ENCODE data around the gene CEP57L1.
A peak's percentile ranks its signal among the peaks of the same experiment; 100 is the strongest.

CEP57L1 gene

DNA sequence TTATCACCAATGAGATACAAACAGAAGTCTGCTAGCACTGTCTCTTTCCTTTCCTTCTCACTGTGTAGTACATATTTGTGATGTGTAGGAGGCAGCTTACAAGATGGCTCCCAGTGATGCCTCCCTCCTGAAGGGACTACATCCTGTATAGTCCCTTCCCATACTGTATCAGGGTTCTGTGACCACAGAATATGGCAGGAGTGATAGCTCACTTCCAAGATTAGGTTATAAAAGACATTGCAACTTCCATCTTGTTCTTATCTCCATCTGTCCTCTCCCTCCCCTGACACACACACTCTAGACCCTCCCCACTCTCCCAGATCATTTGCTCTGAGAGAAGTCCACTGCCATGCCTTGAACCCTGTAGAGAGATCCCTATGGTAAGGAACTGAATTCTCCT lies 38.6 kb upstream of the CEP57L1 start:
- TF ChIP-seq, protein P1, sequence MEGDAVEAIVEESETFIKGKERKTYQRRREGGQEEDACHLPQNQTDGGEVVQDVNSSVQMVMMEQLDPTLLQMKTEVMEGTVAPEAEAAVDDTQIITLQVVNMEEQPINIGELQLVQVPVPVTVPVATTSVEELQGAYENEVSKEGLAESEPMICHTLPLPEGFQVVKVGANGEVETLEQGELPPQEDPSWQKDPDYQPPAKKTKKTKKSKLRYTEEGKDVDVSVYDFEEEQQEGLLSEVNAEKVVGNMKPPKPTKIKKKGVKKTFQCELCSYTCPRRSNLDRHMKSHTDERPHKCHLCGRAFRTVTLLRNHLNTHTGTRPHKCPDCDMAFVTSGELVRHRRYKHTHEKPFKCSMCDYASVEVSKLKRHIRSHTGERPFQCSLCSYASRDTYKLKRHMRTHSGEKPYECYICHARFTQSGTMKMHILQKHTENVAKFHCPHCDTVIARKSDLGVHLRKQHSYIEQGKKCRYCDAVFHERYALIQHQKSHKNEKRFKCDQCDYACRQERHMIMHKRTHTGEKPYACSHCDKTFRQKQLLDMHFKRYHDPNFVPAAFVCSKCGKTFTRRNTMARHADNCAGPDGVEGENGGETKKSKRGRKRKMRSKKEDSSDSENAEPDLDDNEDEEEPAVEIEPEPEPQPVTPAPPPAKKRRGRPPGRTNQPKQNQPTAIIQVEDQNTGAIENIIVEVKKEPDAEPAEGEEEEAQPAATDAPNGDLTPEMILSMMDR (IDR thresholded peaks at IDR 0.05; ENCODE audit: low read depth, low read length) = no peak
- TF ChIP-seq POLR2A (IDR thresholded peaks at IDR 0.05; ENCODE audit: extremely low read depth, insufficient read length) (no peak), MYC (IDR thresholded peaks at IDR 0.05; ENCODE audit: low read depth, low read length) (no peak)
- TF ChIP-seq, protein P2, sequence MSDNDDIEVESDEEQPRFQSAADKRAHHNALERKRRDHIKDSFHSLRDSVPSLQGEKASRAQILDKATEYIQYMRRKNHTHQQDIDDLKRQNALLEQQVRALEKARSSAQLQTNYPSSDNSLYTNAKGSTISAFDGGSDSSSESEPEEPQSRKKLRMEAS (IDR thresholded peaks at IDR 0.05; ENCODE audit: low read depth, low read length) = no peak
- DNase-seq (ENCODE audit: low read depth) = no peak
- no peak overlapping the region for H3K4me3 ChIP-seq (ENCODE audit: low read depth, low read length)

DNA sequence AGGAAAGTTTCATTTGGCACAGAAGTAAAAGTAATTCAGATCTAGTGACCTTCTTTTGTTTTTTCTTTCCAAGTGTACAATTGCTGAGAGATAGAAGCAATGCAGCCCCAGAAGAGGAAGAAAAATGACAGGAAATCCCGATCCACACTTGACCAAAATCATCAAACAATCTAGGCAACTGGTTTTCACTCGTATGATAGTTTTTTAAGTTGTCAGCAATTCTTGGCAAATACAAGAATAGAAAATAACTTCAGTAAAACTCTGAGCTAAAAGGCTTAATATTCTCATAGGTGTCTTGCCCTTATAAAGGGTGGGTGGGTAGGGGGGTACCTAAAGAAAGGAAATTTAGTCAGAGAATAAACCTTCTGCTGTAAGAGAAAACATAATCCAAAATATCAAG lies 36.7 kb upstream of the CEP57L1 start:
- no peak overlapping the region for H3K4me3 ChIP-seq (ENCODE audit: low read depth, low read length)
- TF ChIP-seq, protein P2 (IDR thresholded peaks at IDR 0.05; ENCODE audit: low read depth, low read length) = no peak
- no peak for DNase-seq (ENCODE audit: low read depth)

DNA sequence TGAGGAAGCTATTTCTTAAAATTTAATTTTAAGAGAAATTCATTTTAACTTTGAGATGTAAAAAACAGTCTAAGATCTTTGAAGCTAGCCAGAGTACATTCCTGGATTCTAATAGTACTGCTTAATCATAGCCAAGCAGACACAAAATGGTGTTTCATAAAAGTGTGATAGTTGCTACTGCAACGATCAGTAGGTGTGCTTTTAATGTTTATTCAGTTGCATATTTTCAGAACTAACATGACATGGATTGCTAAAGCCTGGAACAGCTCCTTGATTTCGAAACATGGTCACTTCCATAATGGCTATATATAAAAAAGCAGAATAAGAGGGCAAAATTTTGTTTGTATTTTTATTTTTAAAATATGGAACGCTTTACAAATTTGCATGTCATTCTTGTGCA lies 36.2 kb upstream of the CEP57L1 start:
- no peak for DNase-seq (ENCODE audit: low read depth)
- no peak overlapping the region for H3K4me3 ChIP-seq (ENCODE audit: low read depth, low read length)
- no peak for TF ChIP-seq POLR2A (IDR thresholded peaks at IDR 0.05; ENCODE audit: extremely low read depth, insufficient read length)
- TF ChIP-seq MYC (IDR thresholded peaks at IDR 0.05; ENCODE audit: low read depth, low read length) = no peak
- TF ChIP-seq, protein P1 (IDR thresholded peaks at IDR 0.05; ENCODE audit: low read depth, low read length) = no peak
- TF ChIP-seq, protein P2 (IDR thresholded peaks at IDR 0.05; ENCODE audit: low read depth, low read length) = no peak

DNA sequence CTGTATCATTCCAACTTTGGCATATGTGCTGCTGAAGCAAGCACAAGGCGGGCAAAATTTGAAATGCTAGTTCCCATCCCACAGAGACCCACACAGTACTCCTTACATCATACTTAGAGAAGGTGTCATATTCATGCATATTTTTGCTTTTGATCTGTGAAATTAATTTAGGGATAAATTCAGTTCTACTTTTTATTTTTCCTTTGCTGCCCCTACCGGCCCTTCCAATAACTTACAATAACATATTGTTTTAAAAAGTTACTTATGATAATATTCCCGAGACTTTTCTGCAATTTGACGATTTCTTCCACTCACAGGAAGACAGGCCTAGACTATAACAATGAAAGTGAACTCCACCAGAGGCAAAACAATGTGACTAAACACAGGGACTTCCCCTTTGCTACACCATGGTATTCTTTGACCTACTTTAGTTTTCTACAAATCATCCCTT lies 35.7 kb upstream of the CEP57L1 start:
- TF ChIP-seq, protein P1 (IDR thresholded peaks at IDR 0.05; ENCODE audit: low read depth, low read length) = no peak
- no peak for TF ChIP-seq POLR2A (IDR thresholded peaks at IDR 0.05; ENCODE audit: extremely low read depth, insufficient read length)
- TF ChIP-seq, protein P2 (IDR thresholded peaks at IDR 0.05; ENCODE audit: low read depth, low read length) = 0 out of 2 replicates have a peak, but pooled peaks have one; percentile 51
- 0 out of 2 replicates have a peak, but pooled peaks have one; percentile 36 for TF ChIP-seq MYC (IDR thresholded peaks at IDR 0.05; ENCODE audit: low read depth, low read length)
- DNase-seq (ENCODE audit: low read depth) = peak; percentile 79

DNA sequence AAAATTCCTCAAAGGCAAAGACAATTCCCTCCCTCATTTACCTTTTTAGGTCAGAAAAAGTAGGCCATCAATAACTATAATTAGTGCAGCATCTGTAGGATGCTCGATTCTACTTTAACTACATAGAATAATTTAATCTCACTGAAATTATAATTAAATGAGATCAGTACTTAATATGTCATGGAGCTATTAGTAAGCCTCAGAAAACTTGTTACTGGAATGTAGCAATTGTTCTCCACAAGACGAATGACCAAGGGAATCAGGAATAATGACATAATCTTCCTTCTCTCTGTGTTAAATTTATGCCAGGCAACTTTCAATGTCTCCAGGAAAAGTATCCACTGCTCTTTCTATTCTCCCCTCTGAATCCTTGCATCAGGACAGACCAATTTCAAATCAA lies 34.7 kb upstream of the CEP57L1 start:
- TF ChIP-seq, protein P1 (IDR thresholded peaks at IDR 0.05; ENCODE audit: low read depth, low read length) = no peak
- TF ChIP-seq POLR2A (IDR thresholded peaks at IDR 0.05; ENCODE audit: extremely low read depth, insufficient read length) (no peak), MYC (IDR thresholded peaks at IDR 0.05; ENCODE audit: low read depth, low read length) (no peak)
- TF ChIP-seq, protein P2 (IDR thresholded peaks at IDR 0.05; ENCODE audit: low read depth, low read length) = no peak
- H3K4me3 ChIP-seq (ENCODE audit: low read depth, low read length) = no peak overlapping the region
- DNase-seq (ENCODE audit: low read depth) = no peak

More for the DNA sequence above, 35.7 kb upstream of the CEP57L1 start:
- H3K4me3 ChIP-seq (ENCODE audit: low read depth, low read length) = peak overlapping the region; percentile 23

DNA sequence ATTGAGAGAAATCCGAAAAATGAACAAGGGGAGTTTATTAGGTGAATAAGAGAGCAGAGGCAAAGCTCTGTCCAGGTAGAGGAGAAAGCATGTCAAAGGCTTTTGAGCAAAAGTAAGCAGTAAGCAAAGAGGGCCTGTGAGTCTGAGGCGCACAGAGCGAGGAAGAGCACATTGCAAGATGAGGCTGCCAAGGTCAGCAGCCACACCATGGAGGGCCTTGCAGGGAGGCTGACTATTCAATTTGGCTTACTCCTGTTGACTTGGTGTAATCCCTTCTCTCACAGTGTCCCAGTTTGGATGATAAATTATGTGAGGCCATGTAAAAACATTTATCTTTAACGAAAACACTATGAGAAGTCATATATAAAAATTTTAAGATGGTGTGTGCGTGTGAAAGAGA lies 33.1 kb upstream of the CEP57L1 start:
- no peak overlapping the region for H3K4me3 ChIP-seq (ENCODE audit: low read depth, low read length)
- no peak for DNase-seq (ENCODE audit: low read depth)
- TF ChIP-seq MYC (IDR thresholded peaks at IDR 0.05; ENCODE audit: low read depth, low read length) (no peak), POLR2A (IDR thresholded peaks at IDR 0.05; ENCODE audit: extremely low read depth, insufficient read length) (no peak)
- TF ChIP-seq, protein P1 (IDR thresholded peaks at IDR 0.05; ENCODE audit: low read depth, low read length) = no peak
- TF ChIP-seq, protein P2 (IDR thresholded peaks at IDR 0.05; ENCODE audit: low read depth, low read length) = no peak
